ENCODE data around the gene AMPD2.

Gene AMPD2

GRCh38 chr1:109618661-109619575, 719 bp upstream of the AMPD2 start:
- DNase-seq: no peak

- no peak for DNase-seq
These were observed 759 bp downstream of the AMPD2 start for GRCh38 chr1:109620401-109620791.

- peak; percentile 97 for DNase-seq
These were observed 1.2 kb downstream of the AMPD2 start for GRCh38 chr1:109620841-109621286.

GRCh38 chr1:109621379-109622136, 1.9 kb downstream of the AMPD2 start:
- no peak for DNase-seq

- no peak for DNase-seq
These were observed 2.7 kb downstream of the AMPD2 start for GRCh38 chr1:109622137-109622892.

GRCh38 chr1:109622895-109623294, 3.3 kb downstream of the AMPD2 start:
- no peak for DNase-seq

GRCh38 chr1:109623601-109624161, 4.0 kb downstream of the AMPD2 start:
- no peak for DNase-seq

- DNase-seq: no peak
These were observed 4.8 kb downstream of the AMPD2 start for GRCh38 chr1:109624201-109625010.

- no peak for DNase-seq
These were observed 5.5 kb downstream of the AMPD2 start for GRCh38 chr1:109625176-109625575.

- DNase-seq: no peak
These were observed 6.2 kb downstream of the AMPD2 start for GRCh38 chr1:109625601-109626560.

GRCh38 chr1:109626682-109627408, 7.2 kb downstream of the AMPD2 start:
- DNase-seq: no peak

GRCh38 chr1:109627692-109628399, 8.2 kb downstream of the AMPD2 start:
- no peak for DNase-seq

- no peak for DNase-seq
These were observed 9.1 kb downstream of the AMPD2 start for GRCh38 chr1:109628540-109629321.

GRCh38 chr1:109629372-109630030, 9.9 kb downstream of the AMPD2 start:
- no peak for DNase-seq

GRCh38 chr1:109630081-109630897, 10.7 kb downstream of the AMPD2 start:
- DNase-seq: peak; percentile 37

GRCh38 chr1:109630898-109631512, 11.4 kb downstream of the AMPD2 start:
- no peak for DNase-seq
